GM21619 (cell line): Measurements from ENCODE around the gene ACTL6B.

Experiments used
- ATAC-seq: cut with Tn5 transposase; IDR thresholded peaks from one replicate; pipeline ENCODE4 v1.9.1; 2021; ENCODE audit not compliant: unreplicated experiment

ACTL6B gene

DNA sequence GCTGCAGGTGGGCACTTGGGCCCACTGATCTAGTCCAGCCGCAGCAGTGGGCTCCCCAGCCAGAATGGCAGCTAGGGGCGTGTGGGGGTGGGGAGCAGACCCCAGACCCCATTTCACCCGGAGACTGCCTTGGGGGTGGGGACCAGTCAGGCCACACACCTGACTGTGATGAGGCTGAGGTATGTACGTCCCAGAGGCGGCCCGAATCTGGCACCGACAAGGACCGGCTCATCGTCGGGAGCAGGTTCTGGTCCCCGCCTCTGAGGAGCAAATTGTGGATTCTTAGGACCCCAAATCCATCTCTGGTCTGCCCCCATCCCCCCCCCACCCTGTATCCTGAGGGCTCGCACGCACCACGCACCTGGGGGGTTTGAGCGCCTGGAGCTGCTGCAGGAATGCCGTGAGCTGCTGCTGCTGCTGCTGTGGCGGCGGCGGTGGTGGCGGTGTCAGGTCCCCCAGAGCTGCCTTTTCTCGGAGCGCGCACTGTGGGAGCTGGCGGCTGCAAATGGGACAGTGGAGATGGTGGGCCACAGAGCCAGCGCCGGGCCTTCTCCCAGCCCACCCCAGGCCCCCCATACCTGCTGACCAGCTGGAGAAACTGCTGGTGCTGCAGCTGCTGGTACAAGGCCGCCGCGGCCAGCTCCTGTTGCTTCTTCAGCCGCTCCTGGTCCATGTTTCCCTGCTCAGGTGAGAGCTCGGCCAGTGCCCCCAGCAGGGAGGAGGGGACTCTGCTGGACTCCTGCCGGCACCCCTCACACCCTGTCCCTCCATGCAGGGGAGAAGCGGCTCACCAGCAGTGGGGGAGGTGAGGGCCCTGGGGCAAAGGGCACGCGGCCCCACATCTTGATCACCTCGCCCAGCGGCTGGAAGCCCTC lies 27.6 kb upstream of the ACTL6B start:
- ATAC-seq: no peak

- ATAC-seq: no peak
Observed at GRCh38 chr7:100682991-100683658, 26.9 kb upstream of the ACTL6B start.

- no peak for ATAC-seq
Observed at GRCh38 chr7:100682228-100682741, 26.0 kb upstream of the ACTL6B start.

GRCh38 chr7:100681491-100682227 lies 25.4 kb upstream of the ACTL6B start:
- ATAC-seq: no peak

DNA sequence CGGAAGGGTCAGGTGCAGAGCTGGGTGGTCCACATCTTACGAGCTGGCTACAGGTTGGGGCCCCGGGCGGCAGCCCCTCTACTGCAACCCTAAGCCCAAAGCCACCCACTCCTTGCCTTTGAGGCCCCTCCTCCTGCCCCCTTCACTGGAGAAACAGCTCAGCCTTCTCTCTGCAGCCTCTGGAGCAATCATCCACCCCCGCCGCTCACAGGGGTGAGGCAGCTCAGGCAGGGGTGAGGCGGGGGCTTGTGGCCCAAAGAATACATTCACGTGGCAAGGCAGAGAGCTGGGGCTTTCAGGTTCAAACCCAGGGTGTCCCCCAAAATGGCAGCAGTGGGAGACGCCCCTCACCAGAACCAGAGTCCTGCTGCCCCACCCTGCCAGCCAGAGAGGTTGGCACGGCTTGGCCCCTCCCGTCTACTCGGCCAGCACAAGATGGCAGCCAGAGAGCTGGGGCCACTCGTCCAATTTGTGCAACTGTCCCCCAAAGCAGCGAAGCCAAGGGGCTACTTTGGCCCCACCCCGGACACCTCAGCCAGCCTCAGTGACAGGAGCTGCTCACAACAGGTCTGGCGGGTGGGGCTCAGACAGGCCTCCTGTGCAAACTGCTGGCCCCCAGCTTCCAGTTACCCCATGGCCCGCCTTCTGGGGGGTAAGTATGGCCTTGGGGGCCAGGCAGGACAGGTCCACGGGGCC lies 24.5 kb upstream of the ACTL6B start:
- no peak for ATAC-seq

DNA sequence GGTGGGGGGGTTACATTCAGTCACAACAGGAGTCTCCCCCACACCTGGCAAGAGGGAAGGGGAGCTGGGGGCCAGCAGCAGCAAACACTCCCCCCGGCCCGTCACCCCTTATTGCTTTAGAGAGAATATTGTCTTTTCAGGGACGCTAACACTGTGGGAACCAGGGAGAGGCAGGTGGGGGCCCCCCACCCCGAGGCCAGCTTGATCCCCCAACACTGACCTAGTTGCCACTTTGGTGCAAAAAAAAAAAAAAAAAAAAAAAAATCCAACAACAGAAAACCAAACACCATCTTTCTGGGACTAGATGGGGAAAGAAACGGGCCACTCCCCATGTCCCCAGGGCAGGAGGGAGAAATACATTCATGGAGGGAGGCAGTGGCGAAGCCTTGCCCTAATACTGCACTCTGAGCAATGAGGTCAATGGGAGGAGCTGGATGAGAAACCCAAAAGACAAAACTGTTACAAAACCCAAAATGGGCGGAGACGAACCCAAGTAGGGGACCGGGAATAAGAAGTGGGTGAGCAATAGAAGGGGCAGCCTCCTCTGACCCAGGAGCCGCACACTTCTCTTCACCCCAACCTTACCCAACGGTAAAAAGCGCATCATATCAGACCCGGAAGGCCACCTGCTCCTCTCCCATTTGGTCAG lies 23.8 kb upstream of the ACTL6B start:
- ATAC-seq: no peak

- no peak for ATAC-seq
Observed at GRCh38 chr7:100679129-100679926, 23.1 kb upstream of the ACTL6B start.

DNA sequence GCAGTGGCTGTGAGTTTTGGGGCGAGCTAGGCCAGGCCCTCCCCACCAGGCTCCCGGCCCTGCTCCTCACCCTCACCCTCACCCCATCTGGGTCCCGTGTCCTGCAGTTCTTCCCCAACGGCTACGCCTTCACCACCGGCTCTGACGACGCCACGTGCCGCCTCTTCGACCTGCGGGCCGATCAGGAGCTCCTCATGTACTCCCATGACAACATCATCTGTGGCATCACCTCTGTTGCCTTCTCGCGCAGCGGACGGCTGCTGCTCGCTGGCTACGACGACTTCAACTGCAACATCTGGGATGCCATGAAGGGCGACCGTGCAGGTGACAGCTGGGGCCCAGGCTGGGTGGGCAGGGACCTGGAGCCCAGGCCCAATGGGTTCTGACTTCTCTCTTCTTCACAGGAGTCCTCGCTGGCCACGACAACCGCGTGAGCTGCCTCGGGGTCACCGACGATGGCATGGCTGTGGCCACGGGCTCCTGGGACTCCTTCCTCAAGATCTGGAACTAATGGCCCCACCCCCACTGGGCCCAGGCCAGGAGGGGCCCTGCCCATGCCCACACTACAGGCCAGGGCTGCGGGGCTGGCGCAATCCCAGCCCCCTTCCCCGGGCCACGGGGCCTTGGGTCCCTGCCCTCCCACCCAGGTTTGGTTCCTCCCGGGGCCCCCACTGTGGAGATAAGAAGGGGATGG lies 22.2 kb upstream of the ACTL6B start:
- ATAC-seq: no peak

DNA sequence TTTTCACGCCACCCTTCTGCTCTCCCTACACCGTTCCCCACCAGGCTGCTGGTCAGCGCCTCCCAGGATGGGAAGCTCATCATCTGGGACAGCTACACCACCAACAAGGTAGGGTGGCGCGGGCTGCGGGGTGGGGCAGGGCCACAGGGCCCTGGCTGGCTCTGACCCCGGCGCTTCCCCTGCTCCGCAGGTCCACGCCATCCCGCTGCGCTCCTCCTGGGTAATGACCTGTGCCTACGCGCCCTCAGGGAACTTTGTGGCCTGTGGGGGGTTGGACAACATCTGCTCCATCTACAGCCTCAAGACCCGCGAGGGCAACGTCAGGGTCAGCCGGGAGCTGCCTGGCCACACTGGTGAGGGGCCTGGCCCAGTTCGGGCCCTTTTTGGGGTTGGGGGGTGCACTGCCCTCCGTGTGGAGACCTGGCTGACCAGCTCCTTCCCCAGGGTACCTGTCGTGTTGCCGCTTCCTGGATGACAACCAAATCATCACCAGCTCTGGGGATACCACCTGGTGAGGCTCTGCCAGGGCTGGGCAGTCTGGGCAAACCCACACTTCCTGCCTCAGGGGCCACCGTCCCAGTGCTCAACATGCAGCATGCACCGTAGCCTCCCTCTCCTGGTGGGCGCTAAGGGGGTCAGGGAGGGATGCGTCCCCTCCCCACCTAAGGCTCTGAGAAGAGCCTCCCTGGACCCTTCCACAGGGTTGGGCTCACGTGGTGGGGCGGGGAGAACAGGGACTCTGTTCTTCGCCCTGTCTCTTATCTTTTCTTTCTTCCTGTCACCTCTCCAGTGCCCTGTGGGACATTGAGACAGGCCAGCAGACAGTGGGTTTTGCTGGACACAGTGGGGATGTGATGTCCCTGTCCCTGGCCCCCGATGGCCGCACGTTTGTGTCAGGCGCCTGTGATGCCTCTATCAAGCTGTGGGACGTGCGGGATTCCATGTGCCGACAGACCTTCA lies 21.3 kb upstream of the ACTL6B start:
- no peak for ATAC-seq

DNA sequence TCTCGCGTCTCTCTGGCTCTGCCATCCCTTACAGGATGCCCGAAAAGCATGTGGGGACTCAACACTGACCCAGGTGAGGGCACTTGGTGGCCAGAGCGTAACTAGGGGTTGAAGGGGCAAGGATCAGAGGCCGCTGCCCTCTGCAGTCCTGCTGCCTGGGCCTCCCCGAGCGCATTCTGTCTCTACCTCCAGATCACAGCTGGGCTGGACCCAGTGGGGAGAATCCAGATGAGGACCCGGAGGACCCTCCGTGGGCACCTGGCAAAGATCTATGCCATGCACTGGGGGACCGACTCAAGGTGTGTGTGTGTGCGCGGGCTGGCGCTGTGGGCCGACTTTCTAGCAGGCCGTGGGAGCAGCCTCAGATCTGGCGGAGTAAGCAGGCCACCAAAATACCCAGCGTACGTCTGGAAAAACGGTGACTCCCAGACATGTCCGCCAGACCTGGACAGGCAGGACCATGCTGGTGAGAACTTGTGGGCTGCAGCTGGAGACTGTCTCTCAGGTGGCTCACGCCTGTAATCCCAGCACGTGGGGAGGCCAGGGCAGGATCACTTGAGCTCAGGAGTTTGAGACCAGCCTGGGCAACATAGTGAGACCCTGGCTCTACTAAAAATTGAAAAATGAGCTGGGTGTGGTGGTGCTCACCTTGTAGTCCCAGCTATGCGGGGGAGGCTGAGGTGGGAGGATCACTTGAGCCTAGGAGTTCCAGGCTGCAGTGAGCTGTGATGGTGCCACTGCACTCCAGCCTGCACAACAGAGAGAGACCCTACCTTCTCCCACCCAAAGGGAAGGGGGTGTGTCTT lies 20.5 kb upstream of the ACTL6B start:
- ATAC-seq: no peak

DNA sequence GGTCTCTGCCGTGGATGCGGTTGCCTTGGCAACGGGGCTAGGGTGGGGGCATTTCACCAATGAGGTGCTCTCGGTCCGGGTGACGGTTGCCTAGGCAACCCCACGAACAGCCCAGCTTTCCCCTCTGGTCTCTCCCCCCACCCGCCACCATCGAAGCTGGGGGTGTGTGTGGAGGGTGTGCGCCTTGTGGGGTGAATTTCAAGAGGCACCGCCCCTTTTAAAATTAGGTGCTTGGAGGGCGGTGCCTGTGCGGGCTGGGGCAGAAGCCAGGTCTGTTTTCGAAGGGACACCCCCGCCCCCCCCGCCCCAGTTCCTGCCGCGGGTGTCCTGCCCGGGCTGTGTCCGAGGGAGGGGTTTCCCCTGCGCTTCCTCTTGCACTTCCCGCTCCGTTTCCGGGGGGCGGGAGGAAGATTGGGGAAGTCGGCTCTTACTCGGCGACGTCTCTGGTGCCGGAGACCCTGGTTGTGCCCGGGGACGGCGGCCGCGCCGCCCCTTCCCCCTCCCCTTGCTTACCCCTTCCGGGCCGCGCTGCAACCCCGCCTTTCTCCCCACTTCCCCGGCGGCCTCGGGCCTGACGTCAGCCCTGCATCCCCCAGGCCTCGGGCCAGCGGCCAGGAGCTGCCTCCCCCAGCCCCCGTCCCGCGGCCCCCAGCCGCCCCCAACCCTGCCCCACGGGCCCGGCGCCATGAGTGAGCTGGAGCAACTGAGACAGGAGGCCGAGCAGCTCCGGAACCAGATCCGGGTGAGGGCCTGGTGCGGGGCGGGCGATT lies 19.5 kb upstream of the ACTL6B start:
- ATAC-seq: peak; percentile 27

GRCh38 chr7:100675105-100675451 lies 18.8 kb upstream of the ACTL6B start:
- ATAC-seq: no peak

- ATAC-seq: no peak
Observed at GRCh38 chr7:100674411-100675104, 18.3 kb upstream of the ACTL6B start.

- ATAC-seq: peak; percentile 4
Observed at GRCh38 chr7:100673942-100674410, 17.7 kb upstream of the ACTL6B start.

GRCh38 chr7:100673302-100673941 lies 17.2 kb upstream of the ACTL6B start, which contains the start of gene GNB2:
Gene GNB2 (plus strand): TSS chr7:100673740. CDS start chr7:100676266, 2,526 bp downstream.
- peak; percentile 56 for ATAC-seq
